OCI-M2 (cell line): ENCODE results near the gene RHNO1.
"Not testable (repeated sequence)": the region's sequence is repeated elsewhere in the genome, so short reads cannot be mapped to it uniquely, and the experiment has no call there.

Experiments used
- DNase-seq: peaks from one replicate; lab custom pipeline; 2025; ENCODE audit not compliant: unreplicated experiment; lab: John Stamatoyannopoulos, UW

RHNO1 gene

GRCh38 chr12:2858334-2858733 is 18.7 kb upstream of the RHNO1 start:
- no peak for DNase-seq

- no peak for DNase-seq
Observed at GRCh38 chr12:2858944-2859421, 18.0 kb upstream of the RHNO1 start.

- DNase-seq, result no peak
Observed at GRCh38 chr12:2860170-2860569, 16.9 kb upstream of the RHNO1 start.

GRCh38 chr12:2862876-2863275 is 14.1 kb upstream of the RHNO1 start:
- DNase-seq, result no peak

- DNase-seq, result not testable (repeated sequence)
Observed at GRCh38 chr12:2863402-2863801, 13.6 kb upstream of the RHNO1 start.

- DNase-seq, result no peak
Observed at GRCh38 chr12:2864198-2864597, 12.8 kb upstream of the RHNO1 start.

- DNase-seq, result not testable (repeated sequence)
Observed at GRCh38 chr12:2868986-2869632, 7.9 kb upstream of the RHNO1 start.

- no peak for DNase-seq
Observed at GRCh38 chr12:2876431-2877046, 484 bp upstream of the RHNO1 start.

GRCh38 chr12:2877953-2878732 is 1.1 kb downstream of the RHNO1 start:
- DNase-seq, result no peak

GRCh38 chr12:2879853-2880252 is 2.8 kb downstream of the RHNO1 start:
- no peak for DNase-seq

GRCh38 chr12:2884810-2885209 is 7.8 kb downstream of the RHNO1 start:
- no peak for DNase-seq

- no peak for DNase-seq
Observed at GRCh38 chr12:2886768-2887450, 9.9 kb downstream of the RHNO1 start.

GRCh38 chr12:2890001-2890387 is 13.0 kb downstream of the RHNO1 start:
- no peak for DNase-seq

- DNase-seq, result no peak
Observed at GRCh38 chr12:2890388-2891239, 13.6 kb downstream of the RHNO1 start, which contains the start of gene TULP3. Gene TULP3 (plus strand): TSS chr12:2890891. CDS start chr12:2890948, 57 bp downstream.

- DNase-seq, result no peak
Observed at GRCh38 chr12:2891240-2892053, 14.4 kb downstream of the RHNO1 start.

- DNase-seq, result no peak
Observed at GRCh38 chr12:2892246-2892645, 15.2 kb downstream of the RHNO1 start.

- no peak for DNase-seq
Observed at GRCh38 chr12:2893007-2893406, 16.0 kb downstream of the RHNO1 start.

- DNase-seq, result no peak
Observed at GRCh38 chr12:2895051-2895451, 18.0 kb downstream of the RHNO1 start.

GRCh38 chr12:2895511-2895910 is 18.5 kb downstream of the RHNO1 start:
- DNase-seq, result no peak

GRCh38 chr12:2897418-2897817 is 20.4 kb downstream of the RHNO1 start:
- no peak for DNase-seq
